Brain microvascular endothelial cell (primary cell): Measurements from ENCODE around the gene TMEM109.

Source experiments
- DNase-seq: peaks from one replicate; pipeline ENCODE4 v3.0.0-alpha.2; 2020
- H3K27ac ChIP-seq: fragments of 250-450 bp; sonication (Bioruptor Pico); 2 replicates; pipeline ENCODE4 v1.5.1; 2020; ENCODE audit warnings: mild to moderate bottlenecking, moderate library complexity
- H3K27me3 ChIP-seq: fragments of 250-450 bp; sonication (Bioruptor Pico); replicated peaks from 2 replicates; pipeline ENCODE4 v1.5.1; 2020; ENCODE audit warnings: mild to moderate bottlenecking
- H3K36me3 ChIP-seq: fragments of 250-450 bp; sonication (Bioruptor Pico); replicated peaks from 2 replicates; pipeline ENCODE4 v1.5.1; 2020; ENCODE audit warnings: mild to moderate bottlenecking
- H3K4me3 ChIP-seq: 2 replicates; pipeline ENCODE4 v1.5.1; 2011; ENCODE audit warnings: low read depth, mild to moderate bottlenecking, control low read depth, low read length, moderate library complexity
- CTCF ChIP-seq: IDR thresholded peaks from 2 replicates; pipeline ENCODE4 v1.5.1; 2011; ENCODE audit warnings: low read depth, mild to moderate bottlenecking, moderate library complexity, low read length, control low read depth, inconsistent platforms; ENCODE audit errors: missing control alignments
- in situ Hi-C: cut with HindIII; loops from 2 replicates; pipeline ENCODE4 v1.10.0; 2017; ENCODE audit warnings: low sequenced_read_pairs, low pct_ligation_motif_present

TMEM109 gene

GRCh38 chr11:60942970-60943565 is 29.1 kb downstream of the TMEM109 start:
- H3K4me3 ChIP-seq, result no peak overlapping the region
- no peaks in the 10 kb centered on the region for H3K36me3 ChIP-seq
- H3K27me3 ChIP-seq, result no peaks in the 10 kb centered on the region
- TF ChIP-seq CTCF, result no peak
- no peak overlapping the region for H3K27ac ChIP-seq
- no peak for DNase-seq
- in situ Hi-C loops, result no loop called here

GRCh38 chr11:60944490-60945294 is 30.7 kb downstream of the TMEM109 start:
- peak; percentile 62 for TF ChIP-seq CTCF
- in situ Hi-C loops, result no loop called here
- H3K4me3 ChIP-seq, result no peak overlapping the region
- H3K36me3 ChIP-seq, result no peaks in the 10 kb centered on the region
- H3K27me3 ChIP-seq, result no peaks in the 10 kb centered on the region
- no peak for DNase-seq
- H3K27ac ChIP-seq, result no peak overlapping the region

GRCh38 chr11:60945295-60945667 is 31.3 kb downstream of the TMEM109 start:
- no peak for TF ChIP-seq CTCF
- Histone ChIP-seq H3K27ac (no peak overlapping the region), H3K4me3 (no peak overlapping the region), H3K36me3 (no peaks in the 10 kb centered on the region), H3K27me3 (no peaks in the 10 kb centered on the region)
- in situ Hi-C loops, result no loop called here
- DNase-seq, result no peak

GRCh38 chr11:60946601-60947264 is 32.8 kb downstream of the TMEM109 start:
- no peaks in the 10 kb centered on the region for H3K36me3 ChIP-seq
- no peak overlapping the region for H3K27ac ChIP-seq
- no peak for DNase-seq
- peaks cover 5% of the 10 kb centered on the region for H3K27me3 ChIP-seq
- no peak overlapping the region for H3K4me3 ChIP-seq
- TF ChIP-seq CTCF, result no peak
- in situ Hi-C loops, result no loop called here

- no peak for TF ChIP-seq CTCF
- Histone ChIP-seq H3K27ac (no peak overlapping the region), H3K36me3 (no peaks in the 10 kb centered on the region), H3K4me3 (no peak overlapping the region), H3K27me3 (peaks cover 5% of the 10 kb centered on the region)
- no peak for DNase-seq
- in situ Hi-C loops, result no loop called here
These were observed 33.7 kb downstream of the TMEM109 start for GRCh38 chr11:60947700-60948099.
